Right cardiac atrium (tissue), 5 donors: Measurements from ENCODE around the gene CEMIP2. TPM values are rescaled to one million over a fixed set of nuclear protein-coding genes. Genes with fewer than 3 reads are reported as not detected.
"Not testable (repeated sequence)": the region's sequence is repeated elsewhere in the genome, so short reads cannot be mapped to it uniquely, and the experiment has no call there.

Experiments
- ATAC-seq, 2 donors: fragments of 200-7000 bp; cut with Tn5 transposase; one replicate each; pipeline versions ENCODE4 v1.8.0 to v1.9.1; 2020; ENCODE audit warnings: moderate library complexity in 2 of 2, mild to moderate bottlenecking in 1 of 2
- DNase-seq, 3 donors: peaks; one replicate each; pipeline ENCODE4 v3.0.0-alpha.2; 2020
- H3K27ac ChIP-seq: one replicate; pipeline ENCODE4 v1.5.1; 2013; ENCODE audit warnings: mild to moderate bottlenecking, low read length, control low read depth, moderate library complexity
- H3K27me3 ChIP-seq: one replicate; pipeline ENCODE4 v1.6.1; 2013; ENCODE audit not compliant: control insufficient read depth, insufficient read depth
- H3K4me1 ChIP-seq: one replicate; pipeline ENCODE4 v1.6.1; 2013; ENCODE audit warnings: low read length; ENCODE audit not compliant: control insufficient read depth, insufficient read depth
- H3K4me3 ChIP-seq: one replicate; pipeline ENCODE4 v1.5.1; 2013; ENCODE audit warnings: low read length, control low read depth
- H3K9me3 ChIP-seq: one replicate; pipeline ENCODE4 v1.6.1; 2013; ENCODE audit warnings: low read length; ENCODE audit not compliant: control insufficient read depth
- WGBS: extraction: QIAGEN DNeasy Blood & Tissue Kit; methylation state at CpG from one replicate; pipeline ENCODE4 v1.1.7; 2013; 5-methylcytosine and 5-hydroxymethylcytosine counted together
- intact Hi-C, 4 donors: fragments of 100-400 bp; cut with DNase I; formaldehyde crosslinking; loops; one replicate each; pipeline versions ENCODE4 v1.11.0 to v1.14.0; 2022 to 2023
- polyA plus RNA-seq: library from polyadenylated mRNA; stranded (reverse); fragments of 200-250 nt; gene quantifications from one replicate; pipeline ENCODE4 v1.2.3, GENCODE V29; 2013
- total RNA-seq, 4 donors: library from RNA; stranded (reverse); fragmentation: NEBNext Ultra II Directional; extraction: Animal tissue kit (Norgen Biotek cat#: 25700); gene quantifications; one replicate each; pipeline ENCODE4 v1.2.1, GENCODE V29; 2021
- donor health status: healthy with polysubstance abuse.
- donor health status: DM: no; HTN: yes; CAD: no.
- donor health status: DM: no; HTN: no; CAD: no.
- donor health status: DM: no; HTN: yes; CAD: no; lungs with severe emphysema.
- donor health status: DM: yes; HTN: yes; CAD: no.

Gene CEMIP2
- total and polyA plus RNA-seq, 5 donors: 12.1 to 66.9 (median 39.9) TPM

- Histone ChIP-seq H3K4me3 (no peak overlapping the region), H3K27ac (no peak overlapping the region), H3K4me1 (no peaks in the 10 kb centered on the region), H3K9me3 (no peaks in the 10 kb centered on the region), H3K27me3 (no peaks in the 10 kb centered on the region)
- intact Hi-C loops: loop anchor here in 1 of 4 donors (10.0 kb wide), 1 partner anchor 54 kb away; the partner anchor contains the start of gene CEMIP2
- DNase-seq (no peak), ATAC-seq (peak in 1 of 2 donors; percentile 6)
Observed at GRCh38 chr9:71710856-71711255, 57.5 kb downstream of the CEMIP2 start.

GRCh38 chr9:71710201-71710600 is 58.1 kb downstream of the CEMIP2 start:
- Histone ChIP-seq H3K4me3 (no peak overlapping the region), H3K4me1 (no peaks in the 10 kb centered on the region), H3K27me3 (no peaks in the 10 kb centered on the region), H3K9me3 (no peaks in the 10 kb centered on the region), H3K27ac (no peak overlapping the region)
- intact Hi-C loops: loop anchor here in 1 of 4 donors (10.0 kb wide), 1 partner anchor 55 kb away; the partner anchor contains the start of gene CEMIP2
- 85% methylated on average over 5 of the region's 5 CpGs for WGBS
- DNase-seq (no peak), ATAC-seq (no peak)

- no peak overlapping the region for H3K27ac ChIP-seq
- H3K9me3 ChIP-seq: no peaks in the 10 kb centered on the region
- peaks cover 2% of the 10 kb centered on the region for H3K4me1 ChIP-seq
- H3K4me3 ChIP-seq: no peak overlapping the region
- 96% methylated on average over 1 of the region's 1 CpG for WGBS
- ATAC-seq: no peak
- H3K27me3 ChIP-seq: no peaks in the 10 kb centered on the region
- no peak for DNase-seq
- intact Hi-C loops: loop anchor here in 1 of 4 donors (10.0 kb wide), 1 partner anchor 105 kb away; no protein-coding TSS in a partner anchor
Observed at GRCh38 chr9:71709384-71709783, 58.9 kb downstream of the CEMIP2 start.

- Histone ChIP-seq H3K4me3 (no peak overlapping the region), H3K4me1 (peaks cover 3% of the 10 kb centered on the region), H3K27me3 (no peaks in the 10 kb centered on the region), H3K9me3 (no peaks in the 10 kb centered on the region), H3K27ac (no peak overlapping the region)
- DNase-seq: no peak
- intact Hi-C loops: loop anchor here in 1 of 4 donors (10.0 kb wide), 1 partner anchor 101 kb away; no protein-coding TSS in a partner anchor
- no peak for ATAC-seq
- WGBS: 49% methylated on average over 1 of the region's 1 CpG
Observed at GRCh38 chr9:71706176-71706575, 62.1 kb downstream of the CEMIP2 start.

GRCh38 chr9:71704796-71705195 is 63.5 kb downstream of the CEMIP2 start:
- 39% methylated on average over 1 of the region's 1 CpG for WGBS
- H3K9me3 ChIP-seq: no peaks in the 10 kb centered on the region

GRCh38 chr9:71703172-71703872 is 65.0 kb downstream of the CEMIP2 start:
- H3K27me3 ChIP-seq: no peaks in the 10 kb centered on the region
- H3K4me3 ChIP-seq: no peak overlapping the region
- DNase-seq (no peak), ATAC-seq (peak in 1 of 2 donors; percentile 37)
- intact Hi-C loops: loop anchor here in 1 of 4 donors (10.0 kb wide), 1 partner anchor 99 kb away; no protein-coding TSS in a partner anchor
- no peak overlapping the region for H3K27ac ChIP-seq
- no peaks in the 10 kb centered on the region for H3K9me3 ChIP-seq
- WGBS: 97% methylated on average over 6 of the region's 6 CpGs
- peaks cover 3% of the 10 kb centered on the region for H3K4me1 ChIP-seq

More at GRCh38 chr9:71704796-71705195, 63.5 kb downstream of the CEMIP2 start:
- Histone ChIP-seq H3K27me3 (no peaks in the 10 kb centered on the region), H3K4me3 (no peak overlapping the region), H3K27ac (no peak overlapping the region), H3K4me1 (peaks cover 3% of the 10 kb centered on the region)
- intact Hi-C loops: loop anchor here in 1 of 4 donors (10.0 kb wide), 1 partner anchor 100 kb away; no protein-coding TSS in a partner anchor
- DNase-seq (no peak), ATAC-seq (no peak)

- Histone ChIP-seq H3K27ac (no peak overlapping the region), H3K27me3 (no peaks in the 10 kb centered on the region), H3K9me3 (no peaks in the 10 kb centered on the region), H3K4me3 (no peak overlapping the region), H3K4me1 (no peaks in the 10 kb centered on the region)
- ATAC-seq: no peak
- DNase-seq: no peak
- 97% methylated on average over 4 of the region's 4 CpGs for WGBS
- intact Hi-C loops: no loop called here
Observed at GRCh38 chr9:71697882-71698281, 70.4 kb downstream of the CEMIP2 start.

GRCh38 chr9:71694332-71694731 is 74.0 kb downstream of the CEMIP2 start:
- 98% methylated on average over 4 of the region's 4 CpGs for WGBS

GRCh38 chr9:71693607-71694006 is 74.7 kb downstream of the CEMIP2 start:
- Histone ChIP-seq H3K4me3 (no peak overlapping the region), H3K4me1 (no peaks in the 10 kb centered on the region), H3K27me3 (no peaks in the 10 kb centered on the region), H3K27ac (no peak overlapping the region), H3K9me3 (no peaks in the 10 kb centered on the region)
- intact Hi-C loops: no loop called here
- WGBS: 93% methylated on average over 3 of the region's 3 CpGs
- DNase-seq (no peak), ATAC-seq (peak in 1 of 2 donors; percentile 4)

More at GRCh38 chr9:71694332-71694731, 74.0 kb downstream of the CEMIP2 start:
- Histone ChIP-seq H3K4me3 (no peak overlapping the region), H3K27me3 (no peaks in the 10 kb centered on the region), H3K27ac (no peak overlapping the region), H3K9me3 (no peaks in the 10 kb centered on the region), H3K4me1 (no peaks in the 10 kb centered on the region)
- intact Hi-C loops: no loop called here
- ATAC-seq: no peak
- no peak for DNase-seq

- H3K4me3 ChIP-seq: no peak overlapping the region
- no peaks in the 10 kb centered on the region for H3K4me1 ChIP-seq
- no peaks in the 10 kb centered on the region for H3K27me3 ChIP-seq
- peak; percentile 11 to 54 for ATAC-seq
- intact Hi-C loops: no loop called here
- 45% methylated on average over 1 of the region's 1 CpG for WGBS
- DNase-seq: no peak
- H3K27ac ChIP-seq: no peak overlapping the region
- no peaks in the 10 kb centered on the region for H3K9me3 ChIP-seq
Observed at GRCh38 chr9:71692337-71692736, 76.0 kb downstream of the CEMIP2 start.

GRCh38 chr9:71691576-71691975 is 76.7 kb downstream of the CEMIP2 start:
- H3K27ac ChIP-seq, H3K27me3 ChIP-seq, H3K4me3 ChIP-seq, DNase-seq, H3K9me3 ChIP-seq, intact Hi-C loops, ATAC-seq, H3K4me1 ChIP-seq: not testable (repeated sequence)
